Peyer's patch (tissue), 4 donors: ENCODE measurements around the gene TPRX1. TPM values are rescaled to one million over a fixed set of nuclear protein-coding genes. Genes with fewer than 3 reads are reported as not detected.
"Not testable (repeated sequence)": the region's sequence is repeated elsewhere in the genome, so short reads cannot be mapped to it uniquely, and the experiment has no call there.

Experiments
- DNase-seq, 3 donors: peaks; one replicate each; pipeline ENCODE4 v3.0.0-alpha.2; 2017 to 2019
- H3K27ac ChIP-seq, 4 donors: fragments of 200-600 bp; sonication (generic); one replicate each; pipeline ENCODE4 v1.5.1; 2016 to 2019
- H3K27me3 ChIP-seq, 2 donors: fragments of 200-600 bp; sonication (generic); one replicate each; pipeline ENCODE4 v1.5.1; 2019
- H3K36me3 ChIP-seq, 3 donors: fragments of 200-600 bp; sonication (generic); one replicate each; pipeline ENCODE4 v1.5.1; 2016 to 2019
- H3K4me1 ChIP-seq, 4 donors: fragments of 200-600 bp; sonication (generic); one replicate each; pipeline ENCODE4 v1.5.1; 2016 to 2019
- H3K4me3 ChIP-seq, 4 donors: fragments of 200-600 bp; sonication (generic); 1 replicate in 3 of 4; 2 replicates in 1 of 4; pipeline ENCODE4 v1.5.1; 2016 to 2019; ENCODE audit warnings: mild to moderate bottlenecking in 1 of 4
- H3K9me3 ChIP-seq, 4 donors: fragments of 200-600 bp; sonication (generic); one replicate each; pipeline ENCODE4 v1.5.1; 2016 to 2019; ENCODE audit warnings: mild to moderate bottlenecking in 1 of 4
- POLR2A ChIP-seq, 2 donors: fragments of 450-650 bp; IDR thresholded peaks; one replicate each; pipeline ENCODE4 v1.5.1; 2017; ENCODE audit warnings: antibody characterized with exemption in 2 of 2, mild to moderate bottlenecking in 2 of 2, moderate library complexity in 2 of 2
- total RNA-seq, 4 donors: library from RNA; depleted of rRNA; stranded (reverse); fragments of >200 nt; gene quantifications; one replicate each; pipeline ENCODE4 v1.1.0, GENCODE V29; 2016
- TF ChIP-seq, protein P1 (sequence below), 6 experiments: fragments of 450-650 bp in 4 of 6; fragments of 200-600 bp in 2 of 6; sonication (generic) in 1 of 6; IDR thresholded peaks; one replicate each; pipeline ENCODE4 v1.5.1; 2017 to 2019; ENCODE audit warnings: antibody characterized with exemption in 6 of 6, mild to moderate bottlenecking in 3 of 6, moderate library complexity in 1 of 6

The TPRX1 gene
- total RNA-seq, 4 donors from 2014 or later = not detected

DNA sequence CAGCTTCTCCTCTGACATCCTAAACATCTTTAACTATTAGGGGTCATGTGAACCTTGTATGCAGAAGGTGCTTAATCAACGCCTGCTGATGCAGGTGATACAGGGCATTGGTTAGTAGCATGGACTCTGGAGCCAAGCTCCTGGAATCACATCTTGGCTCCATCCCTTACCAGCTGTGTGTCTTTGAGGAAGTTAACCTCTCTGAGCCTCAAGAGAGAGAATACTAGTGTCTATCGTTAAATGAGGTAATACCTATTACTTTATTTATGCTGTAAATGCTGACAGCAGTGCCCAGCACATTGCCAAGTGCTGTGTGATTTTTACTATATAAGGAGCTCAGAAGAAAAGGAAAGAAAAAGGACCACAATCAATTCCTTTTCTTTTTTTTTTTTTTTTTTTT lies 37.0 kb downstream of the TPRX1 start:
- Histone ChIP-seq H3K27ac (no peak overlapping the region), H3K36me3 (no peaks in the 10 kb centered on the region), H3K4me1 (no peaks in the 10 kb centered on the region), H3K9me3 (no peaks in the 10 kb centered on the region), H3K4me3 (no peak overlapping the region), H3K27me3 (no peaks in the 10 kb centered on the region)
- TF ChIP-seq, protein P1, sequence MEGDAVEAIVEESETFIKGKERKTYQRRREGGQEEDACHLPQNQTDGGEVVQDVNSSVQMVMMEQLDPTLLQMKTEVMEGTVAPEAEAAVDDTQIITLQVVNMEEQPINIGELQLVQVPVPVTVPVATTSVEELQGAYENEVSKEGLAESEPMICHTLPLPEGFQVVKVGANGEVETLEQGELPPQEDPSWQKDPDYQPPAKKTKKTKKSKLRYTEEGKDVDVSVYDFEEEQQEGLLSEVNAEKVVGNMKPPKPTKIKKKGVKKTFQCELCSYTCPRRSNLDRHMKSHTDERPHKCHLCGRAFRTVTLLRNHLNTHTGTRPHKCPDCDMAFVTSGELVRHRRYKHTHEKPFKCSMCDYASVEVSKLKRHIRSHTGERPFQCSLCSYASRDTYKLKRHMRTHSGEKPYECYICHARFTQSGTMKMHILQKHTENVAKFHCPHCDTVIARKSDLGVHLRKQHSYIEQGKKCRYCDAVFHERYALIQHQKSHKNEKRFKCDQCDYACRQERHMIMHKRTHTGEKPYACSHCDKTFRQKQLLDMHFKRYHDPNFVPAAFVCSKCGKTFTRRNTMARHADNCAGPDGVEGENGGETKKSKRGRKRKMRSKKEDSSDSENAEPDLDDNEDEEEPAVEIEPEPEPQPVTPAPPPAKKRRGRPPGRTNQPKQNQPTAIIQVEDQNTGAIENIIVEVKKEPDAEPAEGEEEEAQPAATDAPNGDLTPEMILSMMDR (IDR thresholded peaks at IDR 0.05) = no peak
- TF ChIP-seq POLR2A (IDR thresholded peaks at IDR 0.05) = no peak
- DNase-seq = no peak

DNA sequence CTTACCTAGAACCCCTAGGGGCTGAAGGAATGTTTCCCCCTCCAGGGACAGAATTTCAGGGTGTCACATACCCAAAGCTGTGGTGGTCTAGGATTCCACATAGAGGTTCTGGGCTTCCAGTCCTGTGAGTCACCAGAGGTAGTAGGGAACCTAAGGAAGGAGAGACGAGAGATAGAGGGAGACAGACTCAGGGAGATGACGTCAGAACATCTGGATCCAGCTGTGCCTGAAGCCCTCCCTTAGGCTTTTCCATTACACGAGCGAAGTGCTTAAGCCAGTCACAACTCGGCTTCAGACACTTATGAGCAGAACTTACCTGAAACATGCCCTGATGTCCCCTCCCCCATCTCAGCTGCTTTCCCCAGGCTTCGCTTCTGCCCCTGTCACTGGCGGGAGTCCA lies 37.7 kb downstream of the TPRX1 start:
- no peaks in the 10 kb centered on the region for H3K36me3 ChIP-seq
- TF ChIP-seq, protein P1 (IDR thresholded peaks at IDR 0.05) = no peak
- no peak for TF ChIP-seq POLR2A (IDR thresholded peaks at IDR 0.05)
- H3K9me3 ChIP-seq = no peaks in the 10 kb centered on the region
- no peak overlapping the region for H3K4me3 ChIP-seq
- H3K4me1 ChIP-seq = no peaks in the 10 kb centered on the region
- H3K27me3 ChIP-seq = no peaks in the 10 kb centered on the region
- H3K27ac ChIP-seq = no peak overlapping the region
- no peak for DNase-seq

DNA sequence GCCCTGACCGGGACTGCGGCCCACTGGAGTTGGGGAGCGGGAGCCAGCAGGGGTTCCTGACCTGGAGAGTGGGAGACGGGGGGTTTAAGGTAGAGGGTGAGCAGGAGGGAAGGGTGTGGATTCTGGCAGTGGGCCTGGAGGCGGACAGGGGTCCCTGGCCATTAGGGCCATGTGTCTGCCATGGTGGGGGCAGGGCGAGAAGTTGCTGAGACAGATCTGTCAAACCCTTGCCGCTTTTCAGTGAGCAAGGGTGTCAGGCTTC lies 38.1 kb downstream of the TPRX1 start:
- Histone ChIP-seq H3K9me3 (no peaks in the 10 kb centered on the region), H3K27ac (no peak overlapping the region), H3K4me3 (no peak overlapping the region), H3K27me3 (no peaks in the 10 kb centered on the region), H3K36me3 (no peaks in the 10 kb centered on the region), H3K4me1 (no peaks in the 10 kb centered on the region)
- no peak for TF ChIP-seq POLR2A (IDR thresholded peaks at IDR 0.05)
- TF ChIP-seq, protein P1 (IDR thresholded peaks at IDR 0.05) = no peak
- no peak for DNase-seq

GRCh38 chr19:47765523-47766358 lies 38.6 kb downstream of the TPRX1 start:
- no peaks in the 10 kb centered on the region for H3K4me1 ChIP-seq
- no peaks in the 10 kb centered on the region for H3K27me3 ChIP-seq
- no peaks in the 10 kb centered on the region for H3K36me3 ChIP-seq
- no peaks in the 10 kb centered on the region for H3K9me3 ChIP-seq
- peak in 2 of 3 donors; percentile 79 to 83 for DNase-seq
- H3K27ac ChIP-seq = no peak overlapping the region
- no peak overlapping the region for H3K4me3 ChIP-seq
- TF ChIP-seq POLR2A (IDR thresholded peaks at IDR 0.05) = no peak
- TF ChIP-seq, protein P1 (IDR thresholded peaks at IDR 0.05) = peak; percentile 13 to 88 (median 68)

DNA sequence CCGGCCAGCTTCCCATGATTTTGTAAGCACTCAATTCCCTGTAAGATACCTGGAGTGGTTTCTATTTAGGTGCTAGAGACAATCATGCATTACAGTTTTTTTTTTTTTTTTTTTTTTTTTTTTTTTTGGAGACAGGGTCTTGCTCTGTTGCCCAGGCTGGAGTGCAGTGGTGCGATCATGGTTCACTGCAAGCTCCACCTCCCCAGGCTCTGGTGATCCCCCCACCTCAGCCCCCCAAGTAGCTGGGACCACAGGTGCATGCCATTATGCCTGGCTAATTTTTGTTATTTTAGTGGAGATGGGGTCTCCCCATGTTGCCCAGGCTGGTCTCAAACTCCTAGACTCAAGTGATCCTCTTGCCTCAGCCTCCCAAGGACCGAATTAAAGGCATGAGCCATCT lies 39.6 kb downstream of the TPRX1 start:
- H3K36me3 ChIP-seq, H3K4me1 ChIP-seq: not testable (repeated sequence)

GRCh38 chr19:47762615-47763308 lies 41.6 kb downstream of the TPRX1 start:
- Histone ChIP-seq H3K9me3 (no peaks in the 10 kb centered on the region), H3K27ac (no peak overlapping the region), H3K36me3 (peaks cover 0 to 2% (median 0%) of the 10 kb centered on the region in 3 donors)

More for the DNA sequence above, 39.6 kb downstream of the TPRX1 start:
- DNase-seq, H3K9me3 ChIP-seq, H3K4me3 ChIP-seq, H3K27ac ChIP-seq, H3K27me3 ChIP-seq: not testable (repeated sequence)

More at GRCh38 chr19:47762615-47763308, 41.6 kb downstream of the TPRX1 start:
- Histone ChIP-seq H3K27me3 (no peaks in the 10 kb centered on the region), H3K4me3 (no peak overlapping the region), H3K4me1 (peaks cover 0 to 4% (median 0%) of the 10 kb centered on the region in 4 donors)
- TF ChIP-seq, protein P1 (IDR thresholded peaks at IDR 0.05) = no peak
- DNase-seq = no peak
